B cell (primary cell): ENCODE measurements around the gene AFG3L2.

Experiments used
- CTCF ChIP-seq: fragments of 200-600 bp; IDR thresholded peaks from one replicate; pipeline ENCODE4 v1.8.0; 2022; ENCODE audit warnings: antibody characterized with exemption, mild to moderate bottlenecking
- EZH2 ChIP-seq: IDR thresholded peaks from 2 replicates; pipeline ENCODE4 v1.6.1; 2012; ENCODE audit warnings: borderline replicate concordance, low read depth, mild to moderate bottlenecking, moderate library complexity, low read length; ENCODE audit not compliant: insufficient read depth, poor library complexity, severe bottlenecking

- TF ChIP-seq CTCF (no peak), EZH2 (no peak)
Observed at GRCh38 chr18:12333506-12334290, 43.3 kb downstream of the AFG3L2 start.
